RKO (cell line): ENCODE results near the gene WFS1.

Experiments used
- DNase-seq: peaks from one replicate; pipeline ENCODE4 v3.0.0-alpha.2; 2016; ENCODE audit warnings: low spot score

The WFS1 gene

GRCh38 chr4:6235012-6235411 is 34.6 kb upstream of the WFS1 start:
- no peak for DNase-seq

GRCh38 chr4:6235901-6236640 is 33.6 kb upstream of the WFS1 start:
- no peak for DNase-seq

- no peak for DNase-seq
Measured at GRCh38 chr4:6236816-6237390, 32.7 kb upstream of the WFS1 start.

- no peak for DNase-seq
Measured at GRCh38 chr4:6239486-6239885, 30.2 kb upstream of the WFS1 start.

- no peak for DNase-seq
Measured at GRCh38 chr4:6239968-6240367, 29.7 kb upstream of the WFS1 start.

GRCh38 chr4:6241062-6241845 is 28.4 kb upstream of the WFS1 start:
- no peak for DNase-seq

GRCh38 chr4:6242271-6243029 is 27.2 kb upstream of the WFS1 start:
- DNase-seq: no peak

GRCh38 chr4:6245246-6246169 is 24.1 kb upstream of the WFS1 start:
- no peak for DNase-seq

- DNase-seq: no peak
Measured at GRCh38 chr4:6246170-6246634, 23.4 kb upstream of the WFS1 start.

GRCh38 chr4:6248394-6248793 is 21.3 kb upstream of the WFS1 start:
- DNase-seq: no peak

GRCh38 chr4:6250235-6250983 is 19.2 kb upstream of the WFS1 start:
- peak; percentile 63 for DNase-seq

GRCh38 chr4:6250984-6251295 is 18.7 kb upstream of the WFS1 start:
- DNase-seq: no peak

- no peak for DNase-seq
Measured at GRCh38 chr4:6251365-6251764, 18.3 kb upstream of the WFS1 start.

GRCh38 chr4:6252051-6252450 is 17.6 kb upstream of the WFS1 start:
- no peak for DNase-seq

GRCh38 chr4:6253111-6253510 is 16.5 kb upstream of the WFS1 start:
- DNase-seq: no peak

GRCh38 chr4:6253961-6254360 is 15.7 kb upstream of the WFS1 start:
- DNase-seq: no peak

- DNase-seq: no peak
Measured at GRCh38 chr4:6256141-6256540, 13.5 kb upstream of the WFS1 start.

GRCh38 chr4:6257247-6258025 is 12.2 kb upstream of the WFS1 start:
- no peak for DNase-seq

- DNase-seq: no peak
Measured at GRCh38 chr4:6258026-6258360, 11.7 kb upstream of the WFS1 start.

- no peak for DNase-seq
Measured at GRCh38 chr4:6258741-6259140, 10.9 kb upstream of the WFS1 start.
